Osteoblast (primary cell): ENCODE measurements around the gene SOX10. TPM values are rescaled to one million over a fixed set of nuclear protein-coding genes. Genes with fewer than 3 reads are reported as not detected.
A peak's percentile ranks its signal among the peaks of the same experiment; 100 is the strongest.
"Not testable (repeated sequence)": the region's sequence is repeated elsewhere in the genome, so short reads cannot be mapped to it uniquely, and the experiment has no call there.

Source experiments
- DNase-seq: peaks from one replicate; pipeline ENCODE4 v3.0.0; 2011; ENCODE audit warnings: low spot score, mixed read lengths; ENCODE audit not compliant: insufficient read length; ENCODE audit errors: missing footprints
- H2AFZ ChIP-seq: 2 replicates; pipeline ENCODE4 v1.6.0; 2011; ENCODE audit warnings: mild to moderate bottlenecking, low read length
- H3K27ac ChIP-seq: 2 replicates; pipeline ENCODE4 v1.5.1; 2011; ENCODE audit warnings: mild to moderate bottlenecking, low read depth, low read length, moderate library complexity
- H3K27me3 ChIP-seq: 2 replicates; pipeline ENCODE4 v1.6.0; 2012; ENCODE audit warnings: mild to moderate bottlenecking, control low read depth, inconsistent platforms, low read length, moderate library complexity; ENCODE audit not compliant: insufficient read depth
- H3K36me3 ChIP-seq: 2 replicates; pipeline ENCODE4 v1.5.1; 2011; ENCODE audit warnings: mild to moderate bottlenecking, low read length, control low read depth, moderate library complexity; ENCODE audit not compliant: insufficient read depth
- H3K4me1 ChIP-seq: 2 replicates; pipeline ENCODE4 v1.5.1; 2011; ENCODE audit warnings: mild to moderate bottlenecking, low read length, control low read depth, moderate library complexity; ENCODE audit not compliant: insufficient read depth
- H3K4me2 ChIP-seq: 2 replicates; pipeline ENCODE4 v1.6.0; 2011; ENCODE audit warnings: mild to moderate bottlenecking, low read length; ENCODE audit not compliant: insufficient read depth
- H3K4me3 ChIP-seq: fragments of 200-600 bp; sonication (generic); 3 replicates; pipeline ENCODE4 v1.5.1; 2012; ENCODE audit warnings: mild to moderate bottlenecking, low read length, inconsistent platforms; ENCODE audit not compliant: insufficient read depth
- H3K79me2 ChIP-seq: 2 replicates; pipeline ENCODE4 v1.6.0; 2012; ENCODE audit warnings: mild to moderate bottlenecking, low read length, control low read depth, inconsistent platforms; ENCODE audit not compliant: insufficient read depth
- H3K9me3 ChIP-seq: 2 replicates; pipeline ENCODE4 v1.5.1; 2011; ENCODE audit warnings: low read depth, low read length, control low read depth
- H4K20me1 ChIP-seq: 2 replicates; pipeline ENCODE4 v1.6.0; 2012; ENCODE audit warnings: mild to moderate bottlenecking, low read length, control low read depth; ENCODE audit not compliant: insufficient read depth
- CTCF ChIP-seq: IDR thresholded peaks from 2 replicates; pipeline ENCODE4 v1.5.1; 2011; ENCODE audit warnings: mild to moderate bottlenecking, low read depth, low read length, moderate library complexity; ENCODE audit errors: extremely low read depth
- total RNA-seq: library from RNA; depleted of rRNA; stranded (reverse); fragments of >200 nt; gene quantifications from 2 replicates; pipeline ENCODE4 v1.2.3, GENCODE V29; 2012

Gene SOX10
- total RNA-seq, 1 donor = not detected

GRCh38 chr22:37981282-37982011 lies 2.9 kb downstream of the SOX10 start:
- DNase-seq = peak; percentile 82
- no peak overlapping the region for H3K4me2 ChIP-seq
- no peaks in the 10 kb centered on the region for H3K36me3 ChIP-seq
- no peaks in the 10 kb centered on the region for H3K27me3 ChIP-seq
- no peak overlapping the region for H3K4me3 ChIP-seq
- peaks cover 5% of the 10 kb centered on the region for H4K20me1 ChIP-seq
- H3K79me2 ChIP-seq = no peaks in the 10 kb centered on the region
- H3K4me1 ChIP-seq = no peaks in the 10 kb centered on the region
- TF ChIP-seq CTCF = no peak
- no peak overlapping the region for H3K27ac ChIP-seq
- H2AFZ ChIP-seq = no peak overlapping the region
- no peaks in the 10 kb centered on the region for H3K9me3 ChIP-seq

DNA sequence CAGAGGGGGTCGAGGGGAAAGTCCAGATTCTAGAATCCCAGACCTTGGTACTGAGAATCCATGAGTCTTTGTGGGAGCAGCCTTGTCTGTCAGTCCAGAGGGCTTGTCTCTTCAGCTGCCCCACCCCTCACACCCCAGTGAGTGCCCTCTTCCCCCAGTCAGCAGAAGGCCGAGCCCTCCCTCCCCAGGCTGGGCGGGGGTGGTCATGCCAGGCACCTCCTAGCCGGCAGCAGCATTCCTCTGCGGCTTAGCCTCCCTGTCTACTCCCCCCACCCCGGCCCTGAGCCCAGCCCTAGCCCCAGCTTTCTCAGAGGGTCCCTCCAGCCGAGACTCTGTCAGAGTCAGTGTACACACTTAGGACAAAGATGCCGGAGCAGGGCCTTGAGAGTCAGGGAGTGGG lies 4.6 kb downstream of the SOX10 start:
- Histone ChIP-seq H3K36me3 (no peaks in the 10 kb centered on the region), H3K27me3 (no peaks in the 10 kb centered on the region), H3K9me3 (no peaks in the 10 kb centered on the region), H3K79me2 (no peaks in the 10 kb centered on the region), H3K4me3 (no peak overlapping the region), H3K4me1 (no peaks in the 10 kb centered on the region), H3K27ac (no peak overlapping the region), H2AFZ (no peak overlapping the region), H4K20me1 (peaks cover 5% of the 10 kb centered on the region), H3K4me2 (no peak overlapping the region)
- peak; percentile 85 for DNase-seq
- no peak for TF ChIP-seq CTCF

GRCh38 chr22:37976547-37976946 lies 7.8 kb downstream of the SOX10 start:
- no peak for TF ChIP-seq CTCF

DNA sequence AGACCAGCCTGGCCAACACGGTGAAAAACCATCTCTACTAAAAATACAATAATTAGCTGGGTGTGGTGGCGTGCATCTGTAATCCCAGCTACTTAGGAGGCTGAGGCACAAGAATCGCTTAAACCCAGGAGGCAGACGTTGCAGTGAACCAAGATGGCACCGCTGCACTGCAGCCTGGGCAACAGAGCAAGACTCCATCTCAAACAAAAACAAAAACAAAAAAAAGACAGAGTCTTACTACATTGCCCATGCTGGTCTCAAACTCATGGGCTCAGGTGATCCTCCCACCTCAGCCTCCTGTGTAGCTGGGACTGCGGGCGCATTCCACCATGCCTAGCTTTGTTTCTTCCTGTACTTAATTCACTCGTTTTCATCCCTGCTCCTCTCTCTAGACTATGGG lies 8.3 kb downstream of the SOX10 start:
- not testable (repeated sequence) for H3K4me1 ChIP-seq, H4K20me1 ChIP-seq, DNase-seq, H3K27ac ChIP-seq, H3K27me3 ChIP-seq, H3K79me2 ChIP-seq, H3K36me3 ChIP-seq, H3K4me2 ChIP-seq, H2AFZ ChIP-seq, H3K9me3 ChIP-seq, H3K4me3 ChIP-seq

More at GRCh38 chr22:37976547-37976946, 7.8 kb downstream of the SOX10 start:
- H3K4me3 ChIP-seq = no peak overlapping the region
- no peaks in the 10 kb centered on the region for H3K36me3 ChIP-seq
- H4K20me1 ChIP-seq = peaks cover under 1% of the 10 kb centered on the region
- no peaks in the 10 kb centered on the region for H3K79me2 ChIP-seq
- H3K27ac ChIP-seq = no peak overlapping the region
- DNase-seq = peak; percentile 84
- no peaks in the 10 kb centered on the region for H3K9me3 ChIP-seq
- no peaks in the 10 kb centered on the region for H3K4me1 ChIP-seq
- no peak overlapping the region for H2AFZ ChIP-seq
- no peaks in the 10 kb centered on the region for H3K27me3 ChIP-seq
- H3K4me2 ChIP-seq = no peak overlapping the region
